Neural progenitor cell (in vitro differentiated cells): ENCODE measurements around the gene TMEM183A.

ENCODE experiments used
- CTCF ChIP-seq: fragments of 200-600 bp; sonication (generic); IDR thresholded peaks from 2 replicates; pipeline ENCODE4 v1.5.1; 2017; ENCODE audit warnings: antibody characterized with exemption, mild to moderate bottlenecking
- EZH2phosphoT487 ChIP-seq: fragments of 200-600 bp; sonication (generic); IDR thresholded peaks from 2 replicates; pipeline ENCODE4 v1.6.1; 2017; ENCODE audit warnings: antibody characterized with exemption

GRCh38 chr1:203056012-203056411 is 48.8 kb downstream of the TMEM183A start:
- TF ChIP-seq CTCF = no peak
- TF ChIP-seq EZH2phosphoT487 = no peak
